Measurements from ENCODE around the gene ELMO1.
"Not testable (repeated sequence)": the region's sequence is repeated elsewhere in the genome, so short reads cannot be mapped to it uniquely, and the experiment has no call there.

ELMO1 gene

DNA sequence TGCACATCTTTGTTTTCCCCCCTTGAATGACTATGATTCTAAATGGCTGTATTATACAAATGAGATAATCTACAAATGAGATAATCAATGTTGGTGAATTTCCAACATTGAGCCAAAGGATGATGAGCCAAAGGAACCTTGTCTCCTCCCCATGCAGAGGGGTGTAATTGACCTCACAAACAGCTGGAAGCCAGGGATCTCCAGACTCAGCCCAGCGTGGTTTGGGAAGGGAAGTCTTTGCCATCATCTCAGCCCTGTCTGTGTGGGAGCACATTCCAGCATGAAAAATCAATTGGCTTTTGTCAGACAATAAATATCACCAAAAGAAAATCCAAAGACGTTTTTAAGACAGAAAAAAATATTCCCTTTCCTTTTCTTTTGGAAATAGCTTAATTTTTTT, 452.9 kb downstream of the ELMO1 start:
- no peak for DNase-seq (ENCODE audit: low read depth in 1 of 2, low spot score in 1 of 2)

DNA sequence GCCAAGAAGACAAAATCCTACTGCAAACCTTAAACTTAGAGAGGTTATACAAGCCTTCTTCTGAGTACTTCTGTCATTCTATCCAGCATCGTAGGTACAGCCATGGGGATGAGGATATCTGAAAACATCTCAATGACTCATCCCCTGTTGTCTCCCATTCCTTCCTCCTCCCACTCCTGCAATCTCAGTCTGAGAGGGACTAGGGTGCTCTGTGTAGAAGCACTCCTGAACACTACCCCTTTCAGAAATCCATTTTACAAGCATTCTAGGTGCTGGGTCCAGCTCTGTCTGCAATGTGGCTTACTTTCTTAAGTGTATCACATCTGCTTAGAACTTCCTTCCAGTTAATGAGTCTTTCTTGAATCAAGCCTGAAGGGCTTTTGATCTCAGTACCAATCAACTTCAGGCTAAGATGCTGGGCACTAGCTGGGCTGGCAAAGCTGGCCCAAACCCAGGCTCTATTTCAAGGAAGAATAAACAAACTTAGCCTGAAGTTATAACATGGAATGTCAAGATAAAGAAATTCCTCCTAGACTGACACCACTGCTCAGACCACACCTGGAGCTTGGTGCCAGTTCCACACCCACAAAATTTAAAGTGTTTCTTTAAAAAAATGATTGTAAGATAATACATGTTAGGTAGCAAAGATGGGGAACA, 454.1 kb downstream of the ELMO1 start:
- no peak for DNase-seq (ENCODE audit: low read depth in 1 of 2, low spot score in 1 of 2)

DNA sequence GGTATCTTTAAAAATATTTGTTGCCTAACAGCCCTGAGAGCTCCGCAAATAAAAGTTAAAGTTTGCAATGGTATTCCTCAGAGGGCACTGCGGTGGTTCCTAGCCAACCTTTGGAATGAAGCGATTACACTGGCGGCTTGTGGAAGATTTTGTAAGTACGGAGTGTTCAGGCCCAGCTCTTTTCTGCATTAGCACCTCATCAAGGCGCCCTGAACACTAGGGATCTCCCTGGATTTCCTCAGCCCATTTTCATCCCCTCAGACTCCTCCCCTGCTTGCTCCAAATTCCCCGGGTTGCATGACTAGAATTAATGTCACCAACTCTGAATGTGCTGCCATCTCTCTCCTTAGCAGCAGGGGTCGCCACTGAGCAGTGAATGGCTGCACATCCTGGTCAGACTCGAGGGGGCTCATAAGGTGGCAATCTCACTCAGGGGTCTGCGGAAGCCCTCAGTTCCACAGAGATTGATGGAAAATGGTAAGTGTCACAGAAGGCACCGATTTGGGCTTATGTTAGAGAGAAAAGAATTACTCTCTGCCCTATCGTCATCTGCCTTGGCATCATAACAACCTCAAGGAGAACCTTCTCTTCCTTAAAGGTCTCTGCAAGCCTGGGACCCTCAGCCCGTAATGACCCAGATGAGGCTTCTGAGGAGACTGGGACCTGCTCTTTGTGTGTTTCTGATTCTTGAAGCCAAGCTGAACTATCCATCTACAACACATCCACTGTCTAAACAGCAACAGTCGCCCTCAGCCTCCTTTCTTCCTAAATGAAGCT, 461.5 kb downstream of the ELMO1 start:
- DNase-seq (ENCODE audit: low read depth in 1 of 2, low spot score in 1 of 2), result peak; percentile 35 to 55

DNA sequence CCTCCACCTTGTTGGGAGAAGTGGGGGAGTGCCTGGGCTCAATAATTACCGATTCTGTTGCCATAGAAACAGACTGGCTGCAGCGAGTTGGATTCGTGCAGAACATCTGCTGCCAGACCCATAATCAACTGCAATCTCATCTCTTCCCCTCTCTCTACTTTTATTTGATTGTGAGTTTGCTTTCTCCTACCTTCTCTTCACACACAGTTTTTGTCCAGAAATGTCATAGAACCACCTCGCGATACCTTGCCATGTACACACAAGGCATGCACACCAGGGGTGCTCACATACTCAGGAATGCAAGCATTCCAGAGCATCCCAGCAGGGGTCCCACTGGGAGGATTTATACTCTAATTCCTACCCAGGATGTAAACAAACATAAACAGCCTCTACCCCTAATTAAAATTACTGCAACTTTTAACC, 462.1 kb downstream of the ELMO1 start:
- no peak for DNase-seq (ENCODE audit: low read depth in 1 of 2, low spot score in 1 of 2)

GRCh38 chr7:36985866-36986400, 462.7 kb downstream of the ELMO1 start:
- no peak for DNase-seq (ENCODE audit: low read depth in 1 of 2, low spot score in 1 of 2)

DNA sequence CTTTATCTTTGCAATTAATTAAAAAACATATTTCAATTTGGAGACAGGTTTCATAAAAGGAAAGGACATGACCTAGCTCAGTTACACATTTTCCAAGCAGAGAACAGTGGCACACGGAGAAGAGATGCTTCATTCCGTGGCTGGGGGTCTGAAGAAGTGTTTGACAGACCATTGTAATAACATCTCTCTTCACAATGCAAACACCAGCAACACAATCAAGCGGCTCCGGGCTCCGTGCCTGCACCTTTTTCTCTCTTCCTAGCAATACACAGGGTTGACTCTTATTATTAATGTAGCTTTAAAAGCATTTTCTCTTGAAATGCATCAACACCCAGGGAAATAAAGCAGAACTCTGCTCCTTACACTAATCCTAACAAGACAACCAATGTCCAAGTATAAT, 463.3 kb downstream of the ELMO1 start:
- DNase-seq (ENCODE audit: low read depth in 1 of 2, low spot score in 1 of 2), result no peak

GRCh38 chr7:36984710-36985312, 463.9 kb downstream of the ELMO1 start:
- DNase-seq (ENCODE audit: low read depth in 1 of 2, low spot score in 1 of 2), result no peak

GRCh38 chr7:36984041-36984521, 464.6 kb downstream of the ELMO1 start:
- no peak for DNase-seq (ENCODE audit: low read depth in 1 of 2, low spot score in 1 of 2)

GRCh38 chr7:36982766-36983165, 465.9 kb downstream of the ELMO1 start:
- DNase-seq (ENCODE audit: low read depth in 1 of 2, low spot score in 1 of 2), result no peak

DNA sequence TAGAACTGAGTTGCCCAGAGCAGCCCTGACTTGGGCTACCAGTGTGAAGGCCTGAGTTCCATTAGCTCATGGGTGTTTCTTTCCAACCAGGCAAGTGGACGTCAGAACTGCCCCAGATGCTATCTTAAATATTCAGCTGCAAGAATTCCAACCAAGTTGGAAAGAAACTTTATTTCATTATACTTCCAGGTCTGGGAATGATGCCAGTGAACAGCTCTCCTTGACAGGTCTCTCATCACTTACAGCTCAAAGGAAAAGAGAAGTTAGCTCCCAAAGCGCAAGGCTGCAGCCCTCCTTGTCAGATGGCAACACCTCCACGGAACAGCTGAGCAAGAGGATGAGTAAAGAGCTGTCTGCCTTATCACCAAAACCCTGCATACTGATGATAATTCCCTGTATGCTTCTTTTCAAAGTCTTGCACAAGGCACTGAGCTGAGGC, 468.8 kb downstream of the ELMO1 start:
- DNase-seq (ENCODE audit: low read depth in 1 of 2, low spot score in 1 of 2), result no peak

GRCh38 chr7:36978461-36978860, 470.2 kb downstream of the ELMO1 start:
- no peak for DNase-seq (ENCODE audit: low read depth in 1 of 2, low spot score in 1 of 2)

GRCh38 chr7:36977878-36978277, 470.8 kb downstream of the ELMO1 start:
- no peak for DNase-seq (ENCODE audit: low read depth in 1 of 2, low spot score in 1 of 2)

DNA sequence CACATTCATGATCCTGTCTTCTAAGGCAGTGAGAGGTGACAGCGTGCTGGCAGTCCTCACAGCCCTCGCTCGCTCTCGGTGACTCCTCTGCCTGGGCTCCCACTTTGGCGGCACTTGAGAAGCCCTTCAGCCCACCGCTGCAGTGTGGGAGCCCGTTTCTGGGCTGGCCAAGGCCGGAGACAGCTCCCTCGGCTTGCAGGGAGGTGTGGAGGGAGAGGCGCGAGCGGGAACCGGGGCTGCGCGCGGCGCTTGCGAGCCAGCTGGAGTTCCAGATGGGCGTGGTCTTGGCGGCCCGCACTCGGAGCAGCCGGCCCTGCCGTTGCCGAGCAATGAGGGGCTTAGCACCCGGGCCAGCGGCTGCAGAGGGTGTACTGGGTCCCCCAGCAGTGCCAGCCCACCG, 475.1 kb downstream of the ELMO1 start:
- DNase-seq (ENCODE audit: low read depth in 1 of 2, low spot score in 1 of 2), result not testable (repeated sequence)

- DNase-seq (ENCODE audit: low read depth in 1 of 2, low spot score in 1 of 2), result no peak
Observed at GRCh38 chr7:36972140-36972518, 476.5 kb downstream of the ELMO1 start.

GRCh38 chr7:36971515-36972139, 477.0 kb downstream of the ELMO1 start:
- DNase-seq (ENCODE audit: low read depth in 1 of 2, low spot score in 1 of 2), result no peak

DNA sequence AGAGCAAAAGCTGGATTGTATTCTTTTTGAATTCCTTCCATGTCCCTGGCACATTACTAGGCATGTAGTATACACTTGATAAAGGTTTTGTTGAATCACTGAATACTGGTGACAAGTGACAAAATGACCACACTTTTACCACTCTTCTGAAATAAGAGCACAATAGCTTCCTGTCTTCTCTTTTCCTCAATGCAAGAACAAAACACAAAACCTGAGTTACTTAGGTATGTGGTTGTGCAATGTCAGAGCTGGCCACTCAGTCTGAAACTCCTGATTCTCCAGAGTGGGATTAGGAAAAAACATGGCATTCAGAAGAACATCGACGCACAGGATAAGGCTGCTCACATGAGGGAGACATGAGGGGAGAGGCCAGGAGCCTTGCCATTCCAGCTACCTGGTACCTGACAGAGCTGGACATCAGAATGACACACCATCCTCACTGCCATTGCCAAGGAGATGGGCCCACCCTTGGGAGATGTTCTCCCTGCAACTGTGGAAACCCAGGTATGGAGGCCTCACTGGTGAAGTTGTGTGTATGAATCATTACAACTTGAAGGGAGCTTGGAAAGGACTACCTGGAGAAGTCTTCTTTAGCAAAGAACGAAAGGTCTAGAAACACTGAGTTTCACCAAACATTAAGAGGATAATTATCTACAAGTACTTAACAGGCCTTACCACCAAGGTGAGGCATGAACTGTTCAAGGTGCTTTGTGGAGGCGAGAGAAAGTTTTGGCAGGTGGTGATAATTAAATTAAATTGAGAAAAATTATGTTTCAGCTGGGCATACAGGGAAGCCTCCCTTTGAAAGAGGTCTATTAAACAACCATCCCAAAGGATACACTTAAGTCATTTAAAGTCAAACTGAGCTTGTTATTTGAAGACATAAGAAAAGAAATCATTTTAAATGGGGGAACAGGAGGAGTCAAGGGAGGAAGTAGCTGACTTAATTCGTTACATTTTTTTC, 477.8 kb downstream of the ELMO1 start:
- no peak for DNase-seq (ENCODE audit: low read depth in 1 of 2, low spot score in 1 of 2)

DNA sequence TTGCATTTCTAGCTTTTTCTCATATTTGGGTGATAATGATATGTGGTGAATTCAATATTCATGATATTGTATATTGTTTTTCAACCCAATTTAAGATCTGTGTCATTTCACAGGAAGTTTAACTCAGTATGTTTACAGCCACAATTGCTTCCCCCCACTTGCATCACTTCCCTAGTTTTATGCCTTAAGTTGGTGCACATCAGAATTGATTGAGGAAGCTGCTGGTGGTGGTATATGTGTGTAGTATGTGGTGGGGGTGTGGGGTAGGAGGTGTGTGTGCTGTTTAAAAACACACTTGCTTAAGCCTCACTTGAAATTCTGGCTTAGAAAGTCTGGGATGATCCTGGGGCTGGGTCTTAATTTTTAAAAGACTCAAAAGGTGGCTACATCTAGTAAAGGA, 479.3 kb downstream of the ELMO1 start:
- no peak for DNase-seq (ENCODE audit: low read depth in 1 of 2, low spot score in 1 of 2)

DNA sequence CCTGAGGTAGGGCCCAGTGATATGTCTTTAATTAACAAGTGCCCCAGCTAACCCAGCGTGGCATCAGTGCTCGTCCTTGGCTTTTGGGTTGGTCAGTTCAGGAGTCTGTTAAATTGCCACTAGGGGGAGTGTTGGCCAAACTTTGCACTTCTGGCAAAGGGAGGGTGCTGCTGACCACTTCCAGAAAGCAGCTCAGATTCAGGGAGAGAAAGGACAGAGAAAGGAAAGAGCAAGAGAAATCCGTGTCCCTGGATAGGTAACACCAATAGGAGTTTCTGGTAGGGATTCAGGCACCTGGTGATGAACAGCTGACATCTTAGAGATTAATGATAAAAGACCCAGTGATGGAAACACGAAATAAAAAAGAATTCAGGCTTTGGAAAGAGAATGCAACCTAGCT, 481.3 kb downstream of the ELMO1 start:
- DNase-seq (ENCODE audit: low read depth in 1 of 2, low spot score in 1 of 2), result no peak

DNA sequence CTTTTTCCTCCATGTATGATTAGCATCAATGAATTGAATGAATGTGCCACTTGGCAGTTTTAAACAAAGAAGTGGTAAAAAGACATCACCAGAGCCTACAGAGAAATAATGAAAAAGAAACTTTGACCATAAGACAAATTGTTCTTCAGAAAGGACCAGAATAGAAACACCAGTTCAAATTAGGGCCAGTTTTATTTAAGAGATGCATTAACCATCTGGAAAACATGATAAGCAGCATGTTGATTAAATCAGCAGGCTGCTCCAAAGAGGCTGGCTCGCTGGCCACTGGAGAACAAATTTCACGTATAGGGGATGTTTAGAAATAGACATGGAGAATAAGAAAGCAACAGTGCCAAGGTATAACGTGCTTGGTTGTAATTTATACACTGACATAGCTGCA, 482.0 kb downstream of the ELMO1 start:
- no peak for DNase-seq (ENCODE audit: low read depth in 1 of 2, low spot score in 1 of 2)

DNA sequence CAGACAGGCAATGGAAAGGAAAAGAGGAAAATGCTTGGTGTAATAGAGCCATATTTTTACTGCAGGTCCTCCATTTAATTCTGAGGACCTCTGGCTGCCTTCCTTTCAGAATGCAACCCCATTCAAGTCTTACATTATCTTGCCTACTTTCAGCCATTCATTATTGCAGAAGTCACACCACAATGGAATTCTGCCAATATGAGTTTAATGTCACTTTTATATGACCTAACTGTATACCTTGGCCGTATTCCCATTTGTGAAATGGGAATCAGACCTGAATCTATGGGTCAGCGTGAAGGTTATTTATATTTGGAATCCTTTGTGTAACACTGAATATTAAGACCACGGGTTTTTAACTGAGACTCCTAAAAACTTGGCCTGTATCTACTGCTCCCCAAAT, 482.6 kb downstream of the ELMO1 start:
- no peak for DNase-seq (ENCODE audit: low read depth in 1 of 2, low spot score in 1 of 2)
